IPS-20b (cell line): ENCODE results near the gene DDX46.
"Not testable (repeated sequence)": the region's sequence is repeated elsewhere in the genome, so short reads cannot be mapped to it uniquely, and the experiment has no call there.

ENCODE experiments used
- H3K27ac ChIP-seq: one replicate; pipeline ENCODE4 v1.5.1; 2013; ENCODE audit warnings: low read length
- H3K27me3 ChIP-seq: 2 replicates; pipeline ENCODE4 v1.6.1; 2013; ENCODE audit warnings: mild to moderate bottlenecking, low read length, inconsistent platforms; ENCODE audit not compliant: insufficient read depth
- H3K36me3 ChIP-seq: 2 replicates; pipeline ENCODE4 v1.6.1; 2013; ENCODE audit warnings: low read depth, mild to moderate bottlenecking, inconsistent platforms, low read length, moderate library complexity; ENCODE audit not compliant: insufficient read depth
- H3K4me1 ChIP-seq: 2 replicates; pipeline ENCODE4 v1.6.1; 2013; ENCODE audit warnings: mild to moderate bottlenecking, control low read depth, inconsistent platforms, low read length, moderate library complexity; ENCODE audit not compliant: insufficient read depth
- H3K4me3 ChIP-seq: 2 replicates; pipeline ENCODE4 v1.5.1; 2013; ENCODE audit warnings: mild to moderate bottlenecking, low read length, inconsistent platforms
- H3K9ac ChIP-seq: 2 replicates; pipeline ENCODE4 v1.6.1; 2013; ENCODE audit warnings: low read depth, mild to moderate bottlenecking, inconsistent platforms, low read length, moderate library complexity
- H3K9me3 ChIP-seq: 2 replicates; pipeline ENCODE4 v1.6.1; 2013; ENCODE audit warnings: mild to moderate bottlenecking, low read depth, low read length, inconsistent platforms; ENCODE audit not compliant: insufficient read depth

The DDX46 gene

DNA sequence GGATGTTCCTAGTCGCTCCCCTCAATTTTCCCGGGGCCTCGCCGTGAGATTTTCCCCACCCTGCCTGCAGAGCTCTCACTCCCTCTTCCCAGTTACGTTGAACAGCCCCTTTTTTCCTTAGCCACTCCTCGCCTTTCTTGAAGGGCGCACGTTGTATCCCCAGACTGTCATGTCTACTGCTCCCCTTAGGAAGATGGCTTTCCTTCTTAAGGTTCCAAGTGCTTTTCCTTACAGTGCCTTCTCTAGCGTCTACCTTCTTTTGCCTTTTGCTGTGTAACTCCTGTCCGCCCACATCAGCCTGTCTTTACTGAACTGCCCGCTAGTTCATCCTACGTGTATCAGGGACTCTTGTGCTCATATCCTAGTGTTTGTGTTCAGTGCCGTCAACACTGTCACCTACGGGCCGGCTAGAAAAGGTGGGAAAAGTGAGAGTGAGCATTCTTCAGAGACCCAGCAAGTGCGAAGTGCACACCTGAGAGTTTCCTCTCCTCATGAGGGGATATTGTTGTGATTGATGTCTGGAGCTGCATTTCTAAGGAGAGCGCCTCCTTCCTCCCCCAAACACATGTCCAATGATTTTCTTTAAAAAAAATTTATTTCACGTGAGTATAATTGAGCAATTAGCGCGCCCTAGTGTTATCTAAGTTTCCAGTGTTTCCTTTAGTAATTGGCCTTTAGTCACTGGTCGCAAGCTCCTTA is 19.5 kb upstream of the DDX46 start:
- H3K27ac ChIP-seq, result no peak overlapping the region
- no peaks in the 10 kb centered on the region for H3K9me3 ChIP-seq
- H3K27me3 ChIP-seq, result no peaks in the 10 kb centered on the region
- peak overlapping the region; percentile 99 for H3K4me3 ChIP-seq
- peak overlapping the region; percentile 95 for H3K9ac ChIP-seq
- H3K4me1 ChIP-seq, result peaks cover 3% of the 10 kb centered on the region; the same call in 1 of the 2 replicates
- peaks cover 29% of the 10 kb centered on the region for H3K36me3 ChIP-seq

DNA sequence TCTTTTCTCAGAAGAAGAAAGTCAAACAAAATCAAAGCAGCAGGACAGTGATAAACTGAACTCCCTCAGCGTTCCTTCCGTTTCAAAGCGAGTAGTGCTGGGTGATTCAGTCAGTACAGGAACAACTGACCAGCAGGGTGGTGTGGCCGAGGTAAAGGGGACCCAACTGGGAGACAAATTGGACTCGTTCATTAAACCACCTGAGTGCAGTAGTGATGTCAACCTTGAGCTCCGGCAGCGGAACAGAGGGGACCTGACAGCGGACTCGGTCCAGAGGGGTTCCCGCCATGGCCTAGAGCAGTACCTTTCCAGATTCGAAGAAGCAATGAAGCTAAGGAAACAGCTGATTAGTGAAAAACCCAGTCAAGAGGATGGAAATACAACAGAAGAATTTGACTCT is 17.5 kb upstream of the DDX46 start:
- Histone ChIP-seq H3K36me3 (peaks cover 37% of the 10 kb centered on the region), H3K27ac (no peak overlapping the region), H3K4me3 (no peak overlapping the region), H3K27me3 (no peaks in the 10 kb centered on the region), H3K9me3 (no peaks in the 10 kb centered on the region), H3K4me1 (peaks cover 3% of the 10 kb centered on the region; the same call in 1 of the 2 replicates), H3K9ac (no peak overlapping the region)

DNA sequence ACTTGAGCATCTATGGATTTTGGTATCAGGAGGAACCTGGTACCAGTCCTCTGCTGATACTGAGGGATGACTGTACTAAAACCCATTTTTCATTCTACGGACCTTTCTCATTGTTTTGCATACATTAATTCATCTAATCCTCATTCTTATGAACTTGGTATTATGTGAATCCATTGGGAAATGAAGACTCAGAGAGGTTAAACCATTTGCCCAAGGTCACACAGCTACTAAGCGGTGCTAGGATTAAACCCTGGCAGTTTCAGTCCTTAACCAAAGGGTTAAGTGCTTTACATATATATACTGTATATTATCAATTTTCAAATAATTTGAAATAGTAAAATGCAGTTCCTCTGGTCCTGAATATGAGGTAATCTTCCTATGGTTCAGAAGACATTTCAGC is 16.4 kb upstream of the DDX46 start:
- no peak overlapping the region for H3K27ac ChIP-seq
- H3K4me1 ChIP-seq, result peaks cover 3% of the 10 kb centered on the region; the same call in 1 of the 2 replicates
- no peak overlapping the region for H3K9ac ChIP-seq
- no peaks in the 10 kb centered on the region for H3K27me3 ChIP-seq
- H3K36me3 ChIP-seq, result peaks cover 37% of the 10 kb centered on the region
- no peaks in the 10 kb centered on the region for H3K9me3 ChIP-seq
- no peak overlapping the region for H3K4me3 ChIP-seq

DNA sequence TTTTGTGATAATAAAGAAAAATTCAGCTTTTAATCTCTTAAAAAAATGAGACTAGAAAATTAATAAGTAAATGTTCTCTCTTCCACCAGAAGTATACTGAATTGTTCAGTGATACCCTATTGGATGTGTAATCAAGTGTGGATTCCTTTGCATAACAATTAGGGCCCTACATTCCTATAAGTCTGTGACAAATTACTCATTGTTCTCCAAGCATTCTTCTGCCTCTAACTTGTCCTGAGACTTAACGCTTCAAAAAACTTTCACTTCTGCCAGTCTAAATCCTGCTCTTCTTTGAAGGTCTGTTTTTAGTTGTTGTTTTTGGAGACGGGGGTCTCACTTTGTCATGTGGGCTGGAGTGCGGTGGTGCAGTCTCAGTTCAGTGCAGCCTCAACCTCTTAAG is 9.2 kb upstream of the DDX46 start:
- Histone ChIP-seq H3K4me1 (no peaks in the 10 kb centered on the region), H3K4me3 (no peak overlapping the region), H3K27me3 (no peaks in the 10 kb centered on the region), H3K36me3 (peaks cover 15% of the 10 kb centered on the region), H3K27ac (no peak overlapping the region), H3K9me3 (no peaks in the 10 kb centered on the region), H3K9ac (no peak overlapping the region)

DNA sequence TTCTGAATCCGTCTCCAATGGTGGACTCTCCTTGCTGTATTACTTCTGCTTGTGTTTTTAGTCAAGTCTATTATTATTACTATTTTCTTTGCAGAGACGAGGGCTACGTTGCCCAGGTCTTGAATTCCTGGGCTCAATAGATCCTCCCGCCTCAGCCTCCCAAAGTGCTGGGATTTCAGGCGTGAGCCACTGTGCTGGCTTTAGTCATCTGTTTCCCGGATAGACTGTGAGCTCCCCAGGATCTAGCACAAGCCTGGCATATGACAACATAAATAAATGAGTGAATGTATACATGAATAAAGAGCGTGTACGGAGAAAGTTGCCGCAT is 439 bp upstream of the DDX46 start:
- Histone ChIP-seq H3K9ac (peak overlapping the region; percentile 56; the same call in 1 of the 2 replicates), H3K27me3 (0 out of 2 replicates have a peak, but pooled peaks cover 10% of the 10 kb centered on the region), H3K4me3 (peak overlapping the region; percentile 95), H3K4me1 (peaks cover 5% of the 10 kb centered on the region; the same call in 1 of the 2 replicates), H3K9me3 (no peaks in the 10 kb centered on the region), H3K36me3 (peaks cover under 1% of the 10 kb centered on the region; the same call in 1 of the 2 replicates), H3K27ac (no peak overlapping the region)

DNA sequence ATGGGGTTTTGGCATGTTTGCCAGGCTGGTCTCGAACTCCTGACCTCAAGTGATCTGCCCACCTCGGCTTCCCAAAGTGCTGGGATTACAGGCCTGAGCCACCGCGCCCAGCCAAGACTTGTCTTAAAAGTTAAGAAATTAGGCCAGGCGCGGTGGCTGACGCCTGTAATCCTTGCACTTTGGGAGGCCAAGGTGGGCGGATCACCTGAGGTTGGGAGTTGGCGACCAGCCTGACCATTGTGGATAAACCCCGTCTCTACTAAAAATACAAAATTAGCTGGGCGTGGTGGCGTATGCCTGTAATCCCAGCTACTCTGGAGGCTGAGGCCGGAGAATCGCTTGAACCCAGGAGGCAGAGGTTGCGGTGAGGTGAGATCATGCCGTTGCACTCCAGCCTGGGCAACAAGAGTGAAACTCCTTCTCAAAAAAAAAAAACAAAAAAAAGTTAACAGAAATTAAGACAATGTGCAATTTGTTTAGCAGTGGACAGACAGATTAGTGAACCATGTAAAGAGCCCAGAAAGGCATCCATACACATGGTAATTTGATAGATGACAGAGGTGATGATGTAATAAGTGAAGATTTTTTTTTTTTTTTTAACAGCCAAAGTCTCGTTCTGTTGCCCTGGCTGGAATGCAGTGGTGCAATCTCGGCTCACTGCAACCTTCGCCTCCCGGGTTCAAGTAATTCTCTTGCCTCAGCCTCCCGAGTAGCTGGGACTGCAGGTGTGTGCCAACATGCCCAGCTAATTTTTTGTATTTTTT is 9.1 kb downstream of the DDX46 start:
- H3K36me3 ChIP-seq, result peaks cover 95% of the 10 kb centered on the region

DNA sequence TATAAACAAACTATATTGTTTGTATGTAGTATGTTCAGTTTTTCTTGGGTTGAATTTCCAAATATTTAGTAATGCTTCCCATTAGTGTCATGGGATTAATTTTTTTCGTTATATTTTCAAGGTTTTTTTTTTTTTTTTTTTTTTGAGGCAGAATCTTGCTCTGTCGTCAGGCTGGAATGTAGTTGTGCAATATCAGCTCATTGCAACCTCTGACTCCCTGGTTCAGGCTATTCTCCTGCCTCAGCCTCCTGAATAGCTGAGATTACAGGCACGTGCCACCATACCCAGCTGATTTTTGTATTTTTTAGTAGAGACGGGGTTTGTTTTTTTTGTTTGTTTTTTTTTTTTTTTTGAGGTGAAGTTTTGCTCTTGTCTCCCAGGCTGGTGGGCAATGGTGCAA is 10.6 kb downstream of the DDX46 start:
- H3K9me3 ChIP-seq, result no peaks in the 10 kb centered on the region
- no peaks in the 10 kb centered on the region for H3K4me1 ChIP-seq
- H3K27me3 ChIP-seq, result no peaks in the 10 kb centered on the region
- H3K36me3 ChIP-seq, result peaks cover 99% of the 10 kb centered on the region
- H3K27ac ChIP-seq, result no peak overlapping the region
- H3K9ac ChIP-seq, result no peak overlapping the region
- H3K4me3 ChIP-seq, result no peak overlapping the region

More for the DNA sequence above, 9.1 kb downstream of the DDX46 start:
- H3K27ac ChIP-seq, H3K4me3 ChIP-seq, H3K9ac ChIP-seq, H3K27me3 ChIP-seq, H3K9me3 ChIP-seq, H3K4me1 ChIP-seq: not testable (repeated sequence)

DNA sequence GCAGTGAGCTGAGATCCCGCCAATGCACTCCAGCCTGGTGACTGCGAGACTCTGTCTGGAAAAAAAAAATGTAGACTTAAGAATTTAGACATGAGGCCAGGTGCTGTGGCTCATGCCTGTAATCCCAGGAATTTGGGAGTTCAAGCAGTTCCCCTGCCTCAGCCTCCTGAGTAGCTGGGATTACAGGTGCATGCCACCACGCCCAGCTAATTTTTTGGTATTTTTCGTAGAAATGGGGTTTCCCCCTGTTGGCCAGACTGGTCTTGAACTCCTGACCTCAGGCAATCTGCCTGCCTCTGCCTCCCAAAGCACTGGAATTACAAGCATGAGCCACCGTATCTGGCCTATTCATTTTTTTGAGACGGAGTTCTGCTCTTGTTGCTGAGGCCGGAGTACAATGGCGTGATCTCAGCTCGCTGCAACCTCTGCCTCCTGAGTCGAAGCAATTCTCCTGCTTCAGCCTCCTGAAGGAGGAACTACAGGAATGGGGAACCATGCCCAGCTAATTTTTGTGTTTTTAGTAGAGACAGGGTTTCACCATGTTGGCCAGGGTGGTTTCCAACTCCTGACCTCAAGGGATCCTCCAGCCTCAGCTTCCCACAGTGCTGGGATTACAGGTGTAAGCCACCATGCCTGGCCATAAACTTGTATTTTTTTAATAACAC is 14.0 kb downstream of the DDX46 start:
- no peak overlapping the region for H3K4me3 ChIP-seq
- peaks cover 98% of the 10 kb centered on the region for H3K36me3 ChIP-seq
- no peaks in the 10 kb centered on the region for H3K9me3 ChIP-seq

DNA sequence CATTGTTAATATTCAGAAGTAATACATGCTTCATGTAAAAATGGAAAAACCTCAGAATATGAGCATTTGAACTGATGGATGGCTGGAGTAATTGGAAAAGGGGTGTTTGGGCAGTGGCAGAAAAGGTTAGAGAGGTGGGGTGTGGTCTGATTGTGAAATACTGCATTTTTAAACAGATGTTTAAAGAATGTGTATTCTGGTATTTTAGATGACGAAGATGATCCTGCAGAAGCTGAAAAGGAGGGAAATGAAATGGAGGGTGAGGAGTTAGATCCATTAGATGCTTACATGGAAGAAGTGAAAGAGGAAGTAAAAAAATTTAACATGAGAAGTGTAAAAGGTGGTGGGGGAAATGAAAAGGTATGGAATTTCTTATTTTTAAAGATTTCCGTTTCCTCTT is 18.8 kb downstream of the DDX46 start:
- Histone ChIP-seq H3K9me3 (no peaks in the 10 kb centered on the region), H3K27ac (no peak overlapping the region), H3K27me3 (no peaks in the 10 kb centered on the region), H3K4me3 (no peak overlapping the region), H3K4me1 (no peaks in the 10 kb centered on the region), H3K9ac (no peak overlapping the region), H3K36me3 (peaks cover 95% of the 10 kb centered on the region)

More for the DNA sequence above, 14.0 kb downstream of the DDX46 start:
- Histone ChIP-seq H3K27ac (no peak overlapping the region), H3K27me3 (no peaks in the 10 kb centered on the region), H3K9ac (no peak overlapping the region), H3K4me1 (no peaks in the 10 kb centered on the region)

DNA sequence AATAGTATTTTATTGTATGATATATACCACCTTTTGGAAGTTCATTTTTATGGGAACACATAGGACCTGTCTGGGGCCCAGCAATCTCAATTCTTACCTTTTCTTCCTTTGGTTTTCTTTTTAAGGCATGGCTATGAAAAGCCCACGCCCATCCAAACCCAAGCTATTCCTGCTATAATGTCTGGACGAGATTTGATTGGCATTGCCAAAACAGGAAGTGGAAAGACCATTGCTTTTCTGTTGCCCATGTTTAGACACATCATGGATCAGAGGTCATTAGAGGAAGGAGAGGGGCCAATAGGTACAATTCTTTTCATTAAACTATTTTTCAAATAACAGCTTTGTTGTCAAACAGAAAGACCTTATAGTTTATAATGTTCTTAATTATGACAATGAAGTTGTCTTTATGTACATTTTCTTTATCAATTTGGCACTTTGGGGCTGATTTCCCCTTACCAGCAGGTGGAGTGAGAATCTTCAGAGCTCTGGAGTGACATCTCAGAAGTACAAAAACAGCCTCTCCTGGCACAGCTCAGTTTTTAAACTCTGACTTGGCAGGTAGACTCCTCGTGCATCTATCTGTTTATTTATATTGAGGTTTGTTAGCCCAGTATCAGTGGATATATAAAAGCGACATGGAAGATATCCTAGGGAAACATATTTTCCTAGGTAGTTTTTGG is 25.8 kb downstream of the DDX46 start:
- H3K4me3 ChIP-seq, result no peak overlapping the region
- H3K27me3 ChIP-seq, result no peaks in the 10 kb centered on the region
- H3K4me1 ChIP-seq, result peaks cover 9% of the 10 kb centered on the region
- H3K36me3 ChIP-seq, result peaks cover 98% of the 10 kb centered on the region
- H3K9ac ChIP-seq, result no peak overlapping the region; the same call in 1 of the 2 replicates
- no peak overlapping the region for H3K27ac ChIP-seq
- H3K9me3 ChIP-seq, result no peaks in the 10 kb centered on the region

DNA sequence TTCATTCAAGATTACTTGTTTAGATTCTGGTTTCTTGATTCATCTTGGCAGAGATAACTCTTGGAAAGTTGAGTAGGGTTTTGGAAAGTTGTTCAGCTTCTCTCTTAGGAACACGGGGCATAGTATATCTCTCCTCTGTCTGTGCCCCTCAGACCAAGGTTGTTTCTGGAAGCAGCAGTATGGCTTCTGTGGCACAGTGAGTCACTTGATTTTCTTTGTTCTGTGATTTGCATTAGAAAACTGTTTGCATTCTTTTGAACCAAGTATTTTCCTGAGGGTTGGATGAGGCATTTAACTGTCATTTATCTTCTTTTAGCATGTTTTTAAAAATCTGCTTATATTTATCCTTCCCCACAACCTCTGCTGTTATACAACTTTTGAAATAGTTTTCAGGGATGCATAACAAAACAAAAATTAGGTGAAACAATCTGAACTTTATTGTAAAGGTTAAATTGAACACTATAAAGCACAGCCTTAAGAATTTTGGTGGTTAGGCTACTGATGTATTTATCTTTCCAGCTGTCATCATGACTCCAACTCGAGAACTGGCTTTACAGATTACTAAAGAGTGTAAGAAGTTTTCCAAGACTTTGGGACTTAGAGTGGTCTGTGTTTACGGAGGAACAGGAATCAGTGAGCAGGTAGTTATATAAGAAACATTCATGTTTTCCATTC is 26.5 kb downstream of the DDX46 start:
- H3K27ac ChIP-seq, result no peak overlapping the region
- H3K9ac ChIP-seq, result no peak overlapping the region; the same call in 1 of the 2 replicates
- H3K4me1 ChIP-seq, result peaks cover 9% of the 10 kb centered on the region
- no peak overlapping the region for H3K4me3 ChIP-seq
- H3K9me3 ChIP-seq, result no peaks in the 10 kb centered on the region
- no peaks in the 10 kb centered on the region for H3K27me3 ChIP-seq
- H3K36me3 ChIP-seq, result peaks cover 98% of the 10 kb centered on the region
